ENCODE data around the gene MTHFD1L. TPM values are rescaled to one million over a fixed set of nuclear protein-coding genes. Genes with fewer than 3 reads are reported as not detected.

Gene MTHFD1L
- total and polyA plus RNA-seq, 3 experiments from 2014 or later: 5.8 to 108 (median 102) TPM

GRCh38 chr6:150895928-150896632 is 30.6 kb downstream of the MTHFD1L start:
- H3K4me3 ChIP-seq (ENCODE audit: low read length): no peak overlapping the region
- peaks cover 15% of the 10 kb centered on the region for H3K4me1 ChIP-seq (ENCODE audit: insufficient read depth, low read length)
- H3K27ac Mint-ChIP-seq: peak overlapping the region in 4 of 8 donors; percentile 9 to 52 (median 36)
- no peak overlapping the region for H3K27ac ChIP-seq (ENCODE audit: low read depth, low read length)
- no peaks in the 10 kb centered on the region for H3K36me3 Mint-ChIP-seq
- H3K9me3 Mint-ChIP-seq: no peaks in the 10 kb centered on the region
- no peaks in the 10 kb centered on the region for H3K27me3 Mint-ChIP-seq
- H3K4me1 Mint-ChIP-seq: peaks cover 15 to 21% (median 17%) of the 10 kb centered on the region in 3 donors
- ChIA-PET POLR2A (no interaction called here), CTCF (interaction anchor here (1.0 to 13.5 kb wide), 2 partner anchors 429 to 439 kb away, joined by 3 to 143 read pairs; no protein-coding TSS in a partner anchor)
- no peak for DNase-seq
- H3K9me3 ChIP-seq (ENCODE audit: low read length): no peaks in the 10 kb centered on the region
- H3K36me3 ChIP-seq (ENCODE audit: insufficient read depth, low read length): no peaks in the 10 kb centered on the region
- no peak overlapping the region for H3K4me3 Mint-ChIP-seq
- no peaks in the 10 kb centered on the region for H3K27me3 ChIP-seq (ENCODE audit: insufficient read depth, low read length, poor library complexity, severe bottlenecking)

GRCh38 chr6:150897400-150897943 is 32.0 kb downstream of the MTHFD1L start:
- ChIA-PET POLR2A (no interaction called here), CTCF (interaction anchor here (13.5 kb wide), 1 partner anchor 428 kb away, joined by 143 read pairs; no protein-coding TSS in a partner anchor)
- H3K9me3 Mint-ChIP-seq: no peaks in the 10 kb centered on the region
- H3K36me3 Mint-ChIP-seq: no peaks in the 10 kb centered on the region
- Histone ChIP-seq H3K27ac (ENCODE audit: low read depth, low read length) (no peak overlapping the region), H3K4me3 (ENCODE audit: low read length) (no peak overlapping the region), H3K27me3 (ENCODE audit: insufficient read depth, low read length, poor library complexity, severe bottlenecking) (no peaks in the 10 kb centered on the region), H3K36me3 (ENCODE audit: insufficient read depth, low read length) (no peaks in the 10 kb centered on the region), H3K4me1 (ENCODE audit: insufficient read depth, low read length) (peaks cover 15% of the 10 kb centered on the region), H3K9me3 (ENCODE audit: low read length) (no peaks in the 10 kb centered on the region)
- DNase-seq: no peak
- H3K27ac Mint-ChIP-seq: no peak overlapping the region
- H3K4me3 Mint-ChIP-seq: no peak overlapping the region
- peaks cover 15 to 21% (median 17%) of the 10 kb centered on the region in 3 donors for H3K4me1 Mint-ChIP-seq
- no peaks in the 10 kb centered on the region for H3K27me3 Mint-ChIP-seq

DNA sequence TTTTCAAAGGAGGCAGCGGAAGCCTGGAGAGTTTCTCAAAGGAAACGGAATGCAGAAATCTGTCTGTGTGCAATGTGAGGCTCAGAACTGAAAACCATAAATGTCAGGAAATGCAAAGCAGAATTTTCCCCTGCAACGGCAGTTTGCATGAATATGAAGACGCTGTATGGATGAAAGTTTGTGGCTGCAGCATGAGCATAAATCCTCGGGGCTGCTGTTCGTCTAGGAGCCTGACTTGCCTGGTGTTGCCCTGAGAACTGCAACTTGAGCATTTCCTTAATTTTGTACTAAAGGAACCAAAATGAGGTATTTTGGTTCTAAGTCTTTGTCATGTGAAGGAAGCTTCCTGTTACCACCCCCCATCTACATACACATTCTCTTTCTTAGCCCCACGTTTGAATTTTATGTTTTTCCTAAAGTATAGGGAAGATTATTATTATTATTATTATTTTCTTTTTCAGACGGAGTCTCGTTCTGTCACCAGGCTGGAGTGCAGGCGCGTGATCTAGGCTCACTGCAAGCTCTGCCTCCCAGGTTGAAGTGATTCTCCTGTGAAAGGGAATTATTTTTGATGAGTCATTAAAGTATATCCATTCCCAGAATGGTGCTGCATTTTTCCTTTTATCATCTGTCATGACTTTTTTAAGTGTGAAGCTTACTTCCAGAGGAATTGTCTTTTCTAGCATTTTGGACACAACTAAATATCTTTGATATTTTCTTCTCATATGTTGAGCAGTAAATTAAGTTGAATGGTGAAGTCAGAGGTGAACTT is 33.1 kb downstream of the MTHFD1L start:
- ChIA-PET CTCF (interaction anchor here (1.3 kb wide), 1 partner anchor 7 kb away, joined by 3 read pairs; no protein-coding TSS in a partner anchor), POLR2A (no interaction called here)
- peaks cover 15 to 21% (median 17%) of the 10 kb centered on the region in 3 donors for H3K4me1 Mint-ChIP-seq
- Histone ChIP-seq H3K27ac (ENCODE audit: low read depth, low read length) (no peak overlapping the region), H3K36me3 (ENCODE audit: insufficient read depth, low read length) (no peaks in the 10 kb centered on the region), H3K4me1 (ENCODE audit: insufficient read depth, low read length) (peaks cover 15% of the 10 kb centered on the region), H3K9me3 (ENCODE audit: low read length) (no peaks in the 10 kb centered on the region), H3K4me3 (ENCODE audit: low read length) (no peak overlapping the region), H3K27me3 (ENCODE audit: insufficient read depth, low read length, poor library complexity, severe bottlenecking) (no peaks in the 10 kb centered on the region)
- H3K36me3 Mint-ChIP-seq: no peaks in the 10 kb centered on the region
- no peak overlapping the region for H3K4me3 Mint-ChIP-seq
- no peaks in the 10 kb centered on the region for H3K9me3 Mint-ChIP-seq
- peak overlapping the region in 1 of 8 donors; percentile 13 for H3K27ac Mint-ChIP-seq
- no peaks in the 10 kb centered on the region for H3K27me3 Mint-ChIP-seq
- no peak for DNase-seq

DNA sequence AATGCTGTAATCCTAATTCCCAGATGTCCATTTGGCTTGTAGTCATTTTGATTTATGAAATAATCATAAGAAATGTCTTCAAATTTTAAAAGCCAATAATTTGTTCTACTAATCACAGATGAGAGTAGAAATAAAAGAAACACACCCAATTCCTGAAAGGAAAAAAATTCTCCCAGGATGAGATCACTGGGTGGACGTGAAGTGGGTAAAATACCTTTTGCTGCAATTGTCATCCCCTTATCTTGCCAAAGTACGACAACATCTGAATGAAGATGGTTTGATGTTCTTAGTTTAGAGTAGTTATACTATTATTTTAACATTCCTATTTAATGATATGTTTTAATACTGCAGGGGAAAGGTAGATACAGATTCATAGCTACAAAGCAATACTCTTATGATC is 33.7 kb downstream of the MTHFD1L start:
- Mint-ChIP-seq H3K27ac (no peak overlapping the region), H3K4me3 (no peak overlapping the region), H3K36me3 (no peaks in the 10 kb centered on the region), H3K9me3 (no peaks in the 10 kb centered on the region), H3K4me1 (peaks cover 15 to 21% (median 17%) of the 10 kb centered on the region in 3 donors), H3K27me3 (no peaks in the 10 kb centered on the region)
- ChIA-PET CTCF (interaction anchor here (1.3 kb wide), 1 partner anchor 8 kb away, joined by 3 read pairs; no protein-coding TSS in a partner anchor), POLR2A (no interaction called here)
- Histone ChIP-seq H3K4me1 (ENCODE audit: insufficient read depth, low read length) (peaks cover 15% of the 10 kb centered on the region), H3K9me3 (ENCODE audit: low read length) (no peaks in the 10 kb centered on the region), H3K27me3 (ENCODE audit: insufficient read depth, low read length, poor library complexity, severe bottlenecking) (no peaks in the 10 kb centered on the region), H3K36me3 (ENCODE audit: insufficient read depth, low read length) (no peaks in the 10 kb centered on the region), H3K27ac (ENCODE audit: low read depth, low read length) (no peak overlapping the region), H3K4me3 (ENCODE audit: low read length) (no peak overlapping the region)
- DNase-seq: no peak

- Histone ChIP-seq H3K27me3 (ENCODE audit: insufficient read depth, low read length, poor library complexity, severe bottlenecking) (no peaks in the 10 kb centered on the region), H3K4me1 (ENCODE audit: insufficient read depth, low read length) (peaks cover 10% of the 10 kb centered on the region), H3K4me3 (ENCODE audit: low read length) (no peak overlapping the region), H3K27ac (ENCODE audit: low read depth, low read length) (no peak overlapping the region), H3K9me3 (ENCODE audit: low read length) (no peaks in the 10 kb centered on the region), H3K36me3 (ENCODE audit: insufficient read depth, low read length) (no peaks in the 10 kb centered on the region)
- Mint-ChIP-seq H3K36me3 (no peaks in the 10 kb centered on the region), H3K4me3 (no peak overlapping the region), H3K27me3 (no peaks in the 10 kb centered on the region), H3K4me1 (peaks cover 10 to 15% (median 13%) of the 10 kb centered on the region in 3 donors), H3K9me3 (no peaks in the 10 kb centered on the region), H3K27ac (peak overlapping the region in 1 of 8 donors; percentile 76)
- ChIA-PET CTCF (interaction anchor here (1.1 to 1.3 kb wide), 2 partner anchors 9 to 424 kb away, joined by 3 to 5 read pairs; no protein-coding TSS in a partner anchor), POLR2A (interaction anchor here (0.6 kb wide), 1 partner anchor 1043 kb away, joined by 3 read pairs; no protein-coding TSS in a partner anchor)
- DNase-seq: no peak
These were observed 34.5 kb downstream of the MTHFD1L start for GRCh38 chr6:150900049-150900448.

DNA sequence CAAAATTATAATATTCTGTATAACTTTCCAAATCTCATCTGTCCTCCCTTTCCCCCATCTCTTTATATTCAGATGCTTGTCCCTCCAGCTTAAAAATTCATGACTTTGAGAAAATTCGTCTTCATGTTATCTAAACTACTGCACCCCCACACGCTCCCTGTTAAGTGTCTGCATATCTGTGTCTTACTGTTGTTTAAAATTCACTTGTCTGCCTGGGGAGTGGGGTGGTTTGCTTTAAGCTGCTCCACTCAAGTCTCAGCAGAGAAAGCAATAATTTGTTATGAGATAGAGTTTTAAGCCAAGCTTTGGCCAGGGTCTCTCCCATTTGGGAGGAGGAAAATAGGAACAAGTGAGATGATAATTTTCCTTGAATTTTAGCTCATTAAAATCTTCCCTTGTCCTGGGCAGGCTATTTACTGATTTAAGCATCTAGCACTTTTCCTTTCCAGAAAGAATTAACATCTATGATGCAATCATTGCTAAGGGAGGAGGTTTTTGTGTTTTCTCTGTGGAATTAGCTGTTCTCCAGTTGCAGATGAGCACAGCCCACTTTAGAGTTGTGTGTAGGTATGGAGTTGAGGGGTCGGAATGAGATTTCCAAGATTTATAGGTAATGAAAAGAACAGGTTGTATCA is 36.8 kb downstream of the MTHFD1L start:
- H3K9me3 ChIP-seq (ENCODE audit: low read length): no peaks in the 10 kb centered on the region
- Mint-ChIP-seq H3K4me3 (no peak overlapping the region), H3K27ac (peak overlapping the region in 1 of 8 donors; percentile 69), H3K4me1 (no peaks in the 10 kb centered on the region), H3K9me3 (no peaks in the 10 kb centered on the region), H3K27me3 (no peaks in the 10 kb centered on the region), H3K36me3 (peaks cover 0 to 3% (median 0%) of the 10 kb centered on the region in 3 donors)
- H3K4me1 ChIP-seq (ENCODE audit: insufficient read depth, low read length): no peaks in the 10 kb centered on the region
- no peaks in the 10 kb centered on the region for H3K27me3 ChIP-seq (ENCODE audit: insufficient read depth, low read length, poor library complexity, severe bottlenecking)
- no peak overlapping the region for H3K27ac ChIP-seq (ENCODE audit: low read depth, low read length)
- ChIA-PET CTCF (interaction anchor here (1.2 to 2.9 kb wide), 3 partner anchors 11 to 422 kb away, joined by 3 to 15 read pairs (median 4); no protein-coding TSS in a partner anchor), POLR2A (interaction anchor here (0.6 kb wide), 2 partner anchors 39 to 303 kb away, joined by 3 to 6 read pairs; no protein-coding TSS in a partner anchor)
- H3K36me3 ChIP-seq (ENCODE audit: insufficient read depth, low read length): no peaks in the 10 kb centered on the region
- DNase-seq: no peak
- H3K4me3 ChIP-seq (ENCODE audit: low read length): no peak overlapping the region

DNA sequence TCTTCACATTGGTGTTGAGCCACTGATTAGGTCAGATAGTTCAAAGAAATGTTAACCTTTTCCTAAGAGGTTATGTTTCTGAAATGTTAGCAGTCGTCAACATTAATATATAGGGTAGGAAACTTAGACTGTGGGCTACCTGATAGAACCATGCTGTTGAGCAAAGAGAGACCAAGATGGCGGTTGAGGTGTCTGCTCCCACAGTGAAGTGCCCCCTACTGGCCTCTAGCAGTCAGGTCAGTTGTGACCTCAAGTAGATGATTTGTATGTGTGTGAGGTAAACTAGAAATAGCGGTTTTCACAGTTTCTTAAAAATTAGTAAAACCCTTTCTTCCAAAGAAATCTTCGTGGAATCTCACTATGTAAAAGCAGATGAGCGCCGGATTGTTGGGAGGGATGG is 40.3 kb downstream of the MTHFD1L start:
- Mint-ChIP-seq H3K9me3 (no peaks in the 10 kb centered on the region), H3K27me3 (no peaks in the 10 kb centered on the region), H3K4me3 (no peak overlapping the region), H3K36me3 (peaks cover 0 to 3% (median 2%) of the 10 kb centered on the region in 3 donors), H3K4me1 (no peaks in the 10 kb centered on the region), H3K27ac (no peak overlapping the region)
- no peaks in the 10 kb centered on the region for H3K36me3 ChIP-seq (ENCODE audit: insufficient read depth, low read length)
- POLR2A ChIA-PET: no interaction called here
- no peaks in the 10 kb centered on the region for H3K4me1 ChIP-seq (ENCODE audit: insufficient read depth, low read length)
- no peaks in the 10 kb centered on the region for H3K9me3 ChIP-seq (ENCODE audit: low read length)
- CTCF ChIA-PET: interaction anchor here (1.5 kb wide), 1 partner anchor 418 kb away, joined by 4 read pairs; no protein-coding TSS in a partner anchor
- H3K27me3 ChIP-seq (ENCODE audit: insufficient read depth, low read length, poor library complexity, severe bottlenecking): no peaks in the 10 kb centered on the region
- DNase-seq: no peak
- H3K27ac ChIP-seq (ENCODE audit: low read depth, low read length): no peak overlapping the region
- H3K4me3 ChIP-seq (ENCODE audit: low read length): no peak overlapping the region

All from CD8-positive, alpha-beta memory T cell (primary cell).